GM21367 (cell line): ENCODE data around the gene CTNS.
"Not testable (repeated sequence)": the region's sequence is repeated elsewhere in the genome, so short reads cannot be mapped to it uniquely, and the experiment has no call there.

ENCODE experiments used
- ATAC-seq: cut with Tn5 transposase; IDR thresholded peaks from one replicate; pipeline ENCODE4 v1.9.1; 2021; ENCODE audit not compliant: unreplicated experiment

CTNS gene

GRCh38 chr17:3681565-3681964, 45.0 kb downstream of the CTNS start:
- ATAC-seq, result no peak

- no peak for ATAC-seq
Measured at GRCh38 chr17:3682033-3682432, 45.5 kb downstream of the CTNS start.

DNA sequence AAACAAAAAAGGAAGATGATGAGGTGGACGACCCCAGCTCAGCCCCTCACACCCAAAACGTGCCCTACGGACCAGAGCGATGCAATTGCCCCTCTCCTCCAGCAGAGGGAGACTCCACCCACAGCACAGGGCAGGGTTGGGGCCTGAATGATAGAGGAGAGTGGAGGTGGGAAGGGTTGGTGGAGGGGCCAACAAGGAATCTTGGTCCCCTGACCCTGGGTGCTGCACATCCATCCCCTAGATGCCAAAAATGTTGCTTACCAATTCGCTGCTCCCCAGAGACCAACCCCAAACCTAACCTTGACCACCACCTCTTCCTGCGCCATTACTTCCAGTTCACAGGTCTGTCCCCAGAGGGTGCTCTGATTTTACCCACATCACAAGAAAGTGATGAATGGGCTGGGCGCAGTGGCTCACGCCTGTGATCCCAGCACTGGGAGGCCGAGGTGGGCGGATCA, 46.5 kb downstream of the CTNS start:
- no peak for ATAC-seq

DNA sequence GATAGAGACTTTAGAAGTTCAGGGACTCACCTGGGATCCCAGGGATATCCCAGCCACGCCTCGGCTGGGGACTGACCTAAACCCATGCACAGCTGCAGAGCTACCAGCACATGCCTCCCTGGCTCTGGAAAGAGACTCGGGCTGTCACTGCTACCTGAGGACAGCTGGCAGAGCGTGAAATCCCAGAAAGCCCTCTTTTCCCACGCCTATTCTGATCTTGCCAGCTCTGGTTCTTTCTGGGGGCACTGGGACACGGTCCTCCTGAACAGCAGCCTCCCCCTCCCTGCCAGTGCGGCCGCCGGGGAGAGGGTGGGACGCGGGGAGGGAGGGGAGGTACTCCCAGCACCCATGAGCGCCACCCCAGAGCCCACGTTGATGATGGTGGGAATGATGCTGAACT, 48.6 kb downstream of the CTNS start:
- no peak for ATAC-seq

DNA sequence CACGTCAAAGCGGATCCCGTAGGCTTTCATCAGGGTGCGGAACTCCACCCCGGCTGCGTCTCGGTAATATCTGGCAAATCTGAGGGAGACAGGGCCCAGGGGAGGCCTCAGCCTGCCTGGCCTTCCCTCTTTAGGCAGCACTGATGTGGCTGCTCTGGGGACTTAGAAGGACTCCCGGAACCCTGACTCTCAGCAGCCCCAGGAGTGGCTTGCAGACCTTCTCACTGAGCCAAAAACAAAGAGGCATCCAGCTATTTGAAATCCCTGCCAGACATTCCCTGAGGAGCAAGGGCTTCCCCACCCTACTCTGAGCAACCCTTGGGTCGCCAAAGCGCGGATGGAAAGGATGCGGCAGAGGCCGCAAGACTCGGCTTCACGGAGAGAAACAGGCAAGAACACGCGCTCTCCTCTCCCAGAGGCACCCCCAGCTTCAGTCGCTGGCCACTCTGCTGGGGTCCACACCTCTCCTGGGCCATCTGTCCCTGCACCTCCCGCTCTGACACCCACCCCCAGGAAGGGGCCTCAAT, 51.5 kb downstream of the CTNS start:
- ATAC-seq, result no peak

- ATAC-seq, result no peak
Measured at GRCh38 chr17:3688852-3689261, 52.3 kb downstream of the CTNS start.

GRCh38 chr17:3689262-3690093, 52.9 kb downstream of the CTNS start:
- ATAC-seq, result no peak

GRCh38 chr17:3690094-3690715, 53.6 kb downstream of the CTNS start:
- no peak for ATAC-seq

DNA sequence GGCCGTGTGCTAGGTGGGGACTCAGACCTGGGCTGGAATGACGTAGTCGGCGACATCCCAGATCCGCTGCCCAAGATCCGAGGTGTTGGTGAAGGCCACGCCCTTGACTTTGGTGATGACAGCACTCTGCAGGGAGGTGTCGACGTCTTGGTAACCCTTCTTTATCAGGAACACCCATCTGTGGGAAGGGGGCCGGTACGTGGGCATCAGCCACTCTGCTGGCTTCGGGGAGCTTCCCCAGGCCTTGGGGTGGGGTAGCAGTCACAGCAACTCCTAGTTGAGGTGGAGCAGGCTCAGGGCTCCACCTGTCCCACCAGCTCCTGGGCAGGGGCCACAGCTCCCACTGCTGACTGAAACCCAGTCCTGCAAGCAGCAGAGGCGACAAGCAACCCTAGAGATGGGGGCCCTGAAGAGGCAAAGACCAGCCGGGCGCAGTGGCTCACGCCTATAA, 55.1 kb downstream of the CTNS start:
- no peak for ATAC-seq

GRCh38 chr17:3692346-3692745, 55.8 kb downstream of the CTNS start:
- no peak for ATAC-seq

- no peak for ATAC-seq
Measured at GRCh38 chr17:3693141-3693540, 56.6 kb downstream of the CTNS start.

DNA sequence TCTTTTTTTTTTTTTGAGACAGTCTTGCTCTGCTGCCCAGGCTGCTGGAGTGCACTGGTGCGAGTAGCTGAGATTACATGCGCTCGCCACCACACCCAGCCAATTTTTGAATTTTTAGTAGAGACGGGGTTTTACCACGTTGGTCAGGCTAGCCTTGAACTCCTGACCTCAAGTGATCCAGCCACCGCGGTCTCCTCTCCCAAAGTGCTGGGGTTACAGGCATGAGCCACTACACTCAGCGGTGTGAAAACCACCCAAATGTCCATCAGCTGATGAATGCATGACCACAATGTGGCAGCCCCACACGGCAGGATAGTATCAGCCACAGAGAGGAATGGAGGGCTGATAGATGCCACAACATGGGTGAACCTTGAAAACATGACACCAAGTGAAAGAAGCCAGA, 57.3 kb downstream of the CTNS start:
- no peak for ATAC-seq

- ATAC-seq, result no peak
Measured at GRCh38 chr17:3695129-3695722, 58.7 kb downstream of the CTNS start.

- ATAC-seq, result no peak
Measured at GRCh38 chr17:3695723-3696411, 59.3 kb downstream of the CTNS start, which contains the start of gene P2RX5. Gene P2RX5, minus strand, starts transcription at chr17:3696155. Its CDS starts 150 bp downstream, at chr17:3696005.

DNA sequence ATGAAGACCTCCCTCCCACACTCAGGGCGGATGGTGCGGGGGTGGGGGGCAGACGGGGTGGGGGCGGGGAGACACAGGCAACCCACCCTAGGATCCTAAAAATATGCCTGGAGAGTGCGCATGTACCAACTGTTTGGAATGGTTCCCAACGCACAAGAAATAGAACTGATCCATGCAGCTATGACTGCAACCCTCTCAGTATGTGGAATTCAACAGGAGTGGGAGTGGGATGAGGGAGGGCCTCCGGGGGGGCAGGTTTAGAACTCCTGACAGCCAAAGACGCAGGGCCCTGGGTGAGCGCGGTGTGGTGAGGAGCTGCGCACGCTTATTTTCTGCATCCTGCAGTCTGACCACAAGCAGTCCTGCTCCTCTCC, 60.5 kb downstream of the CTNS start:
- no peak for ATAC-seq

DNA sequence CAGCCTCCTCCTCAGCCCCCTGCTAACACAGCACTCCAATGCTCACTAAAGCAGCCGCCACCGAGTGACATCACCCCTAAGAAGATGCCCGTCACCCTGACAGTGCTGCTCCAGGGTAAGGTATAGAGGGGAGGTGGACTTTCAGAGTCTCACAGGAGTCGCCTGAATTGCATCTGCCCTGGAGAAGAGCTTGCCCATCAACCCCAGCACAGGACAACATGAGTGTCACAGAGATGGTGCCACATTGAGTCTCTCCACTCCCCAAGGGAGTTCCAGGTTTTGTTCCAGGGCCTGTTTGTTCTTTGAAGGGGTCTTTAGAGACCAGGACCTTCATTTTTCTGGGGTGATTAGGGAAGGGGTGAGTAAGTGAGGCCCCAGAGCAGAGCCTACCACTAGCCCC, 61.6 kb downstream of the CTNS start:
- ATAC-seq, result no peak

- no peak for ATAC-seq
Measured at GRCh38 chr17:3699951-3700350, 63.4 kb downstream of the CTNS start.

DNA sequence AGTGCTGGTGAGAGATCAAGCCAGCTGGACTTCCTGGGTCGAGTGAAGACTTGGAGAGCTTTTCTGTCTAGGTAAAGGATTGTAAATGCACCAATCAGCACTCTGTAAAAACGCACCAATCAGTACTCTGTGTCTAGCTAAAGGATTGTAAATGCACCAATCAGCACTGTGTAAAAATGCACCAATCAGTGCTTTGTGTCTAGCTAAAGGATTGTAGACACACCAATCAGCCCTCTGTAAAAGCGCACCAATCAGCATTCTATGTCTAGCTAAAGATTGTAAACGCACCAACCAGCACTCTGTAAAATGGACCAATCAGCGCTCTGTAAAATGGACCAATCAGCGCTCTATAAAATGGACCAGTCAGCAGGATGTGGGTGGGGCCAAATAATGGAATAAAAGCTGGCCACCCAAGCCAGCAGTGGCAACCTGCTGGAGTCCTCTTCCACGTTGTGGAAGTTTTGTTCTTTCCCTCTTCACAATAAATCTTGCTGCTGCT, 65.5 kb downstream of the CTNS start:
- ATAC-seq, result not testable (repeated sequence)

- no peak for ATAC-seq
Measured at GRCh38 chr17:3704931-3705717, 68.6 kb downstream of the CTNS start.

GRCh38 chr17:3705718-3705984, 69.1 kb downstream of the CTNS start:
- ATAC-seq, result not testable (repeated sequence)
